GM18858 (cell line): Measurements from ENCODE around the gene USH2A.
"Not testable (repeated sequence)": the region's sequence is repeated elsewhere in the genome, so short reads cannot be mapped to it uniquely, and the experiment has no call there.

Experiments used
- ATAC-seq: cut with Tn5 transposase; IDR thresholded peaks from one replicate; pipeline ENCODE4 v1.9.1; 2021; ENCODE audit not compliant: unreplicated experiment

USH2A gene

DNA sequence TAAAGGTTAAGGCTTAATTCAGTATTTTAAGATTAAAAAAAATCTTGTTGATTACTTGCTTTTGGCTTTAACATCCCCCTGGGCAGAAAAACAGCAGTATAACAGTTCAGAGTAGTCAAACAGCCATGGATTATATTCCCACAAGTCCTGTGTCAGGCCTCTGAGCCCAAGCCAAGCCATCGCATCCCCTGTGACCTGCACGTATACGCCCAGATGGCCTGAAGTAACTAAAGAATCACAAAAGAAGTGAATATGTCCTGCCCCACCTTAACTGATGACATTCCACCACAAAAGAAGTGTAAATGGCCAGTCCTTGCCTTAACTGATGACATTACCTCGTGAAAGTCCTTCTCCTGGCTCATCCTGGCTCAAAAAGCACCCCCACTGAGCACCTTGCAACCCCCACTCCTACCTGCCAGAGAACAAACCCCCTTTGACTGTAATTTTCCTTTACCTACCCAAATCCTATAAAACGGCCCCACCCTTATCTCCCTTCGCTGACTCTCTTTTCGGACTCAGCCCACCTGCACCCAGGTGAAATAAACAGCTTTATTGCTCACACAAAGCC lies 277.7 kb downstream of the USH2A start:
- ATAC-seq, result not testable (repeated sequence)

DNA sequence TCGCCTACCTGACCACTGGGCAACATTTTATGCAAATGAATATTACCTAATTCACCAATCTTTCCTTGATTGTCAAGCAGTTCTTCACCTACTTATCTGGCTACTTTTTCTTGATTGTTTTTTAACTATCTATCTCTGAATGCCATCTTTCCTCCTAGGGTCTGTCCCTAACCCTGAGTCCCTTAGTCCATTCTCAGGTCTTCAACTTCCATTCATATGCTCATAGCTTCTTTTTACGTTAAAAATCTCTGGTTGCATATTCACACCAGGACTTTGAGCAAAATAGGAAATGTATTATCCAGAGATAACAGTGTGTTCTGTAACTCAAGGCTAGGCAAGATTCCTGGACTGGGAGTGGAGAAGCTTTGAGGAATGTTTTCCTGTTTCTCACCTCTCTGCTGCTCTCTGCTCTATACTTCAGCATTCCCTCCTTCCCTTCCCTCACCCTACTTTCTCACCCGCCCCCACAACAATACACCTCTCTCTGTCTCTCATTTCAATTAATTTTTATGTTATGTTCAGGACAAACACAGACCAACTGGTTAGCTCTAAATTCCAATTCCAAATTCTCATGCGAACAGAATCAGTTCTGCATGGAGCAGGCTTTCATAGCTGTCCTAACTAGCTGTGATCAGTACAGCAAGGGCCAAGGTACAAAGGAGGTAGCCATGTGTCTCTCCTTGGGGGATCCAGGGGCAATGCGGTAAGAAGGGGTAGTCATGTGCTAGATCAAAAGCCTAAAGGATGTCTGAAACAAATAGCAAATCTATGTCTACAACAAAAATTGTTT lies 278.4 kb downstream of the USH2A start:
- ATAC-seq, result no peak

DNA sequence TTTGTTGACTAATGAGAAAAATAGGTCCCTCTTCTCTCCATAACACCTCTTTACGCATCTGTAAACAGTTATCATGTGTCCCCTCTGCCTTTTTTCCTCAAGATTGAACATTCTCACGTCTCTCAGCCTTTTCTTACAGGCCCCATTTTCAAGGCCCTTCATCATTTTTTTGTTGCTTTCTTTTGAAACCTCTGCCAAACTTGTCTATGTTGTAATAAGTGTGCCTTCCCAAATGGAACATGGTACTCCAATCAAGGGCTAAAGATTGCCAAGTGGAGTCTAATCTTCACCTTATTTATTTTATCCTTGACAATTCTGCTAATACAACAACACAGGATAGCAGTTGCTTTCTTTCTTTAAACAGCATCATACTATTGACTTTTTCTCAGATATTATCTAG lies 280.3 kb downstream of the USH2A start:
- ATAC-seq, result no peak

DNA sequence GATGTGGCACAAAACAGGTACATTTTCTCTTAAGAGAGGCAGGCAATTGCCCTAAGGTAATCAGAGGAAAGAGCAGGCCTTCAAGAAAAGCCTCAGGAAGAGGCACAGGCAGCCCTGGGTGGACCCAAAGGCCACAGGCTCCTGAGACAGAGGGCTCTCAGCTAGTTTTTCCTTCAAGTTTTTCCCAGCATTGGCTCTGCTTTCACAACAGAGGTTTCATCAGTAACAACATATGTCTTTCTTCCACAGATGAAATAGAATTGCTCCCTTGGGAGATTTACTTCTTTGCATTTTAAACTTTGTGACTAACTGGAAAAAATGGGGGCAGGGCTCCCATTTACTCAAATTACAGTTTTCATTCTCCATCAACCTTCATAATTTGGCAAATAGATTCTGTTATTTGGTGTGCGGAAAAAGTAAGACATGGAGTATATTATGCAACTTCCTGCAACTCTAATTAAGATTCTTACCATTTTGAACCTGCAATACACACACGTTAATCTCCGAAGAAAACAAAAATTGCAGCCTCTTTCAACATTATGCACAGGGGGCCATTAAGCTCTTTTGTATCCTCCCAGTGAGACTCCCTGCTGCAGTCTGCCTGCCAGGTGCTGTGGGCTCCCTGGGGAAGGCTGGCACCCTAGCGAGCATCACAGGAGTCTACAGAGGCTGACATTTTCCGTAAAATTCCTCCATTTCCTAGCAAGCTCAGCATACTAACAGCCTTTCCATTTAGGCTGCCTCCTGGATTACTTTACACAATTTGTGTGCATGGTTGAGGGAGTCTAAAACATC lies 282.3 kb downstream of the USH2A start:
- no peak for ATAC-seq

DNA sequence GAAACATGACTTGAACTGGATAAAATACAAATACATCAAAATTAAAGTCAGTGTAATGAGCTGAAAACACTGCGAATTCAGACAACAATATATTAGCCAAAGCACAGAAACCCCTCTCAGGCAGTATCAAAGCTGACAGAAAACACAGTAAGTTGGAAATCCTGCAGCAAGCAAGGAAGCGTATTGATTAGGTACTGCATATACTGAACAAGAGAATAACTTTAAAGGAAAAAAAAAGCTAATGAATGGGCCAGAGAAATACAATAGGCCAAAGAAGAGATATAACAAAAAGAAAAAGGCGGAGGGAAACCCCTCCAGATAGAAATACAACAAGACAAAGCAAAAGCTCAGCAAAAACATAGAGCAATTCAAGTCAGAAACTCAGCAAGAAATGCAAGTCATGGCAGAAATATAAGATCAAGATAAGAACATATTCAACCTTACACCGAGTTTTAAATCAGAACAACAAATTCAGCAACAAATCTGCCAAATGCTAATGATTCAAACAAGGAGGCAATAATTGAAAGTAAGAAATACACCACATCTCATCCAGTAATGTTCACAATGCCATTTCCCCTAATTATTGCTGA lies 299.0 kb downstream of the USH2A start:
- ATAC-seq, result no peak

DNA sequence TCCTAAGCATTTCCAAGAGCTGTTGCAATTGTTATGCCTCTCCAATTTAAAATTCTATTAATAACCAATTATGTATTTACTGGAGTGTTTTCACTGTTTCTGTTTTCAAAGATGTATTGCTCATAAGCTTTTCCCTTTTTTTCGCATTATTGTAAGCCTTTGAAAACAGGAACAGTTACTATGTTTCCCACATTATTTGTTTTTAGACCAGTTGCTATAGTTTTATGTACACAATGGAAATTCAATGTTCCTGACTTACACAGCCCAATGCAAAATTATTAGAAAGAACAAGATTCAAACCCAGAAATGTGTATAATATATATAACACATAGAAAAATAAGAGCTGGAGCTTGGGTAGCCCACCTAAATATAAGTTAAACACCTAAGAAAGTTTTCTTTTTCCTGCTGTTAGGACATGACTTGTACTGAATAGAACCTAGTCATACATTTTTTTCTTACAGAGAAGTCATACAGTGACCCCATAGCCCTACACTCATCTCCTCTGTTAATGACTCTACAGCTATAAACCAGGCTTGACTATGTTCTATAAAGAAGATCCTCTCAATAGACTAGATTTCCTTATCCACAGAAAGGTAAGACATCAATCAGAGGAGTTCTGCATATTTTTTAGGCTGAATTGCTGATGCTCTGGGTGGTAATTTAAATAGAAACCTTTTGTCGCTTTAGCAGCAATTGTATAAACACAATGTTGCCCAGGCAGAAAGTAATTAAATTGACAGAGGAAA lies 299.6 kb downstream of the USH2A start:
- ATAC-seq, result no peak

DNA sequence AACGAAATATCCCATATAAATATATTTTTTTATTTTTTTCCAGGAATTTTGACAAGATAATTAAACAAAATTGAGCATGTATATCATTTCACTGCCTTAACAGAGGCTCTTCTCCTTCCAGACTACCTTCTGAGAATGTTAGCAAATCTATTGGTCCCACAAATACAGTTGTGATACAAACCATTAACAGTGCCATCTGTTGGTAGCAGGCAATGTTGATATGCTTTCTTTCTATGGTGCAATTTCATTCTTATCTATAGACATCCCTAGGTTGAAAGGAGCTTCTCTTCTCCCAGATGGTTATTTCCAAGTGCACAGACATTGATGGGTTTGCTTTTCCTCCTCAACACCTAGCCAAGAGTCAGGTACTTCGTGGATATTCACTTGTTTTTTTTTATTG lies 303.6 kb downstream of the USH2A start:
- peak; percentile 69 for ATAC-seq

DNA sequence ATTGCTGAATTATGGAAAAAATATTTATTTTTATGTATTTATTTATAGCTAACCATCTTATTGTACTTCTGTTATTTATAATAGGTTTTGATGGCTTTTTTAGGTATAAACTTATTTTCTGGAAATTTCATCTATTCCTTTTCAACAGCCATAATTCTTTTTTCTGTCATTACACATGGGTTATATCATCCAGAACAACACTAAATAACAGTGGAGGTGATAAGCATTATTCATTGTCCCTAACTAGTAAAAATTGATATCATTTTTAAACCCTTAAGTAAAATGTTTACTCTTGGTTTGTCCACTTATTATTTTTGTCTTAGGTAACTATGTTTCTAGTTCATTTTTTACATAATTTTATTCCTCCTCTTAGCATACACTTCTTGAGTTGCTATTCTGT lies 309.1 kb downstream of the USH2A start:
- ATAC-seq, result no peak

DNA sequence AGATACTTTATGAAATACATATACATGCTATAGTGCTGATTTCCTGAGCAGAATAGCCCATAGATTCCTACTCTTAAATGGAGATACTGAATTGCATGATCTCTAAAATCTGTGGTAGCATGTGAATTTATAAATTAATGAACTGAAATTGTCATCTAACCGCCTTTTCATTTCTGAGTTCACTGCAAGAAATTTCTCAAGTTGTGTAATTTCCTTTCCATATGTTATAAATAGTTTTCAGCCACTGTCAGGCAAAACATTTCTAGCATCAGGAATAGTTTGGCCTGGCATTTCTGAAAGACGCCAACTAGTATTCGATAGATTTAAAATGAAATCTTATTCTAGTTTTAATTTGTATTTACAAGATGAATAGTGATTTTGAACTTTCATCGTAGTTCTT lies 310.1 kb downstream of the USH2A start:
- no peak for ATAC-seq

DNA sequence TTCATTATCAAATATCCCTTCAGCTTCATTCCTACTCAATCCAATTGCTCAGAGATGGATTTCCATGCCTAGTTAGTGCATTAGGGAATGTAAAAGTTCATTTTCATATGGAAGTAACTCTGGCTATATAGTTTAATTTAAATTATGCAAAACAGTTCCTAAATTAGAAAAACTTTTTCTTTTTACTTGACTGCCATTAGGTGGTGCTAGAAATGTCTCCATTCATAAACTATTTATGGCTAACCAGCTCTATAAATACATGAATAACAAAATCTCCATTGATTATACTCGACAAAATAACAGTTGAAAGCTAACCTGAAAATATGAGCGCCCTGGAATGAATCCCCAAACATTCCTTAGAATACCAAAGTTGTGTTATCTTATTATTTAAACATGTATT lies 311.4 kb downstream of the USH2A start:
- no peak for ATAC-seq

DNA sequence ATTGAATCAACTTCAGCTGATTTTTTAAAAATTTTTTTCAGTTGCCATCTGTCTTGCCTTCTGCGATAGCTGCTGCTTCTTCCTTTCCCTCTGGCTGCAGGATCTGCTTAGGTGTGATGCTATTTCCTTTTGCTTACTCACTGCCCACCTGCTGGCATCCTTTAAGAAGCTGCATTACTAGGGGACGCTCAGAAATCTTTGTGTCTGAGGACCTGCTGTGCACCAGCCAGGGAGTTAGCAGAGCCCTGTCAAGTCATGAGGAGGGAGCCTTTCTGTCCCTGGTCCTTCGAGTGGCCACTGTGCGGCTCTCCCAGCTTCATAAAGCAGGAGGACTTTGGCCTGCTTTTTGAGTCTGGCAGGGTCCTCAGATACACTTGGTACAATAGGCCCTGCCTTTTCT lies 327.8 kb downstream of the USH2A start:
- ATAC-seq, result no peak

DNA sequence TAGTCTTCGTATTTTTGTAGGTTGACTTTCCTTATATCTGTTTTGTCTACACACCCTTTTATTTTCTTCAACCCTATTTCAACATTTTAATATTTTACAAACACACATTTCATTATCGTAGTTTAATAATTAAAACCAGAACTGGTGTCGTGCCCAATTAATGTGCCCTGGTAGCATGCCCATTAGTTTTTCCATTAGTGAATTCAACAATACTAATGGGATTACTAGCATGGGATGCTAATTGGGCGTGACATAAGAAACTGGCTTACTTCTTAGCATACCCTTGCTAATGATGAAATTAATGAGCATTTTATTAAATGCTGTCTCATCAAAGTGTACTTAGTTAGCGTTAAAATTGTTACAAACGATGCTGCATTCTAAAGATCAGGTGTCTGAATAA lies 332.7 kb downstream of the USH2A start:
- no peak for ATAC-seq

DNA sequence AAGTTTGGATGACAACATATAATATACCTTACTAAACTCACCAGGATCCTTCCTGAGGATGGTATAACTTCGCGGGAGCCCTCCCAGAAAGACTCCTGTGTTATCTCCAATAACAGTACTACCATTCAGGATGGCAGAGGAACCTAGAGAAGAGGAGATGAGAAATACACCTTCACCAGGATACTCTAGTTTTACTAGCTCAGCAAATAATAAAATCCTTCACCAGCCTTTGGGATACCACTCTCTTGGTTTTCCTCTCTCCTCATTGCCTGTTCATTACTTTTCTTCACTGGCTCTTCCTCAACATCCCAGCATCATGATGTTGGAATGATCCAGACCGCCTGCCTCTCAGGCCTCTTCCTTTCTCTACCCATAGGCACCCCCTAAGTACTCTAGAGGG lies 336.6 kb downstream of the USH2A start:
- ATAC-seq, result no peak

DNA sequence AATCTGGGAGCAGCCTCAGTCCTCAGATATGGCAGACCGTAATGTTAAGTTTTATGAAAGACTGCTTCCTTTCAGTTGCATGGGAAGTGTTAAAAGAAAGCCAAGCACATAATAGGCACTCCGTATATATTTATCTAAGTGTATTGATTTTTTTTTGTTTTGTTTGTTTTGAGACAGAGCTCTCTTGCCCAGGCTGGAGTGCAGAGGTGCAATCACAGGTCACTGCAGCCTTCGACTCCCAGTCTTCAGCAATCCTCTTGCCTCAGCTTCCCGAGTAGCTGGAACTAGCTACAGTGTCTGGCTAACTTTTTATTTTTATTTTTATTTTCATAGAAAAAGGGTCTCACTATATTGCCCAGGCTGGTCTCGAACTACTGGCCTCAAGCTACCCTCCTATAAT lies 341.8 kb downstream of the USH2A start:
- no peak for ATAC-seq

DNA sequence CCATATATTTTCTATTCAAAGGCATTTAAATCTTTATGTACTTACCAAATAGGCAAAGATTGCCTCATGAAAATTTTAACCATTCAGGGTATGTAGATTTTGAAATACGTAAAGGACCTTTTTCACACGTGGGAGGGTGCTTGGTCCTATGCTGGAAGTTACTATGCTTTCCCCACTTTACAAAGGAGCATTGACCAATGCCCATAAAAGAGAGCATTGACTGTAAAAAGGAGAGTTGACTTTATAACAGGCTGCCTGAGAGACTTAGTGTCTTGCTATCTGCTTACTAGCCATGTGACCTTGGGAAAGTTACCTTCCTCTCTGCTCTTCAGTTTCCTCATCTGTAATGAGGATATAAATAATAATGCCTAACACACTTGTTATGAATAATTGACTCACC lies 346.5 kb downstream of the USH2A start:
- ATAC-seq, result no peak

DNA sequence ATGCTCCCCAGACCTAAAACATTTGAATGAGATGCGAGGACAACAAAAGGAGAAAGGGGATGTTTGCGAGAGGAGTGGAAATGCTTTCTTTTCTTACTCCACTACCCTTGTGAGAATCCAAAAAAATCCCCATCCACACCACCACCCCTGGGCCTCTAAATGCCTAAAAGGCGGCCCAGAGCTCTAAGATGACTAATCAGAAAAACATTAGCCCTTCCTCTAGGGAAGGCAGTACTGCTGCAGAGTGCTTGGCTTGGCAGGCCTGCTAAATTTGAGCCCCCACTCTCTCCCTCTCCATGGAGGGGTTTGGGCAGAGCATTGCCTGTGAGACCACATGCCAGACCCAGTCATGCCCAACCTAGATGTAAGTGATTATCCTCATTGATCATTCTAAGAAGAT lies 347.9 kb downstream of the USH2A start:
- no peak for ATAC-seq

DNA sequence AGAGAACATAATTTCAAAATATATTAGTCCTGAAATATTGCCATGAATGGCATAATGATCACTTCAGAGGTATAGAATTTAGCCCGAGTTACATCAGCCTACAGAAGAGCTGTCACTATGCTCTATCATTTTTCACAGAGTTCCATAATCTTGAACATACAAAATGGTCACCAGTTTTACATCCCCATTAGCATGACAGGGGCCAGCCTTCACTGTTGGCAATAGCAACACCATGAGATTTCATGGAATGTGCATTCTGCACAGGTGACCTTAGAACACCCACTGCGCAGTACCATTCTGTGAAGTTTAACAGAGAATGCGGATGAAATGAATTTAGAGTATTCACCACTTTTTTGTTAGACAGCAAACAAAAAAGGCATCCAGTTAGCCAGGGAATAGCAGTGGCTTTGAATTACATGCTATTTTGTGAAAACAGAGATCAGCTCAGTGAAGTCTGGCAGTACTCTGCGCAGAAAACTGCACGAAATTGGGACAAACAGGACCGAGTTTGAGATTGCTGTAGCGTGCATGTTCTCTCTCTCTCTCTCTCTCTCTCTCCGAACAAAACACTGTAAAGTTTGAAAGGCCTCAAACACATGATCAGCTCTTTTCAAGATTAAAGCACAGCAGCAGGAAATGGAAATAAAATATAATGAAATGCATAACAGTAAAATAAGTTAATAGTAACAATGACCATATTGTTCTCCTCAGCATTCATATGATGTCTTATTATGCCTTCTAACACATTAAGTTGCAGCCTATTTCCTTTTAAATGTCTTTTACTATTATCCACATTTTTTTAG lies 349.3 kb downstream of the USH2A start:
- no peak for ATAC-seq

DNA sequence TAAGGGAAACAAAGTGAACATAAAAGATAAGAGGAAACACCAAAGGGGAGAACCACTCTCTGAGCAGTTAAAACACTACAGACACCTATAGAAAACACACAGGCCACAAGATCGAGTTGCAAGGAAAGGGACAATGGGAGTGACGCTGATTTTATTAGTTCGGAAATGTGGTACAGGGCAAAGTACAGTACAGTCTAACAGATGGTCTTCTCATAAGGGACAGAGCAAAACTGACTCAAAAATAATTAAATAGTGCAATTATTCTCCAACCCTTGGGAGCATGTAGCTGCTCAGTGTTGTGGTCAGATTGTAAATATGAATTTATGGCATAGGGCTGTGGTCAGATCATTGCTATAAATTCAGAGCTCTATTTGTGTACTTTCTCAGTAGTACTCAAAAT lies 352.0 kb downstream of the USH2A start:
- no peak for ATAC-seq

DNA sequence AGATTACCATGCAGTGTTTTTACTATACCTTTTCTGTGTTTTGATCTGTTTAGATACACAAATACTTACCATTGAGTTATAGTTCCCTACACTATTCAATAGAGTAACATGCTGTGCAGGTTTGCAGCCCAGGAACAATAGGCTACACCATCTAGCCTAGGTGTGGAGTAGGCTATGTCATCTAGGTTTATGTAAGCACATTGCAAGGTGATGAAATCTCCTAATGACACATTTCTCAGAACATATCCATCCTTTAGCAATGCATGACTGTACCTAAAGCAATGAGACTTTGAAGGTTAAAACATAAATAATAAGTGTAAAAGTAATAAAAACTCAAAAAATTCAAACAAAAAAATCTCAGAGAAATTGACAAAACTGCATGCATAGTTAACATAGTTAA lies 358.6 kb downstream of the USH2A start:
- ATAC-seq, result no peak

DNA sequence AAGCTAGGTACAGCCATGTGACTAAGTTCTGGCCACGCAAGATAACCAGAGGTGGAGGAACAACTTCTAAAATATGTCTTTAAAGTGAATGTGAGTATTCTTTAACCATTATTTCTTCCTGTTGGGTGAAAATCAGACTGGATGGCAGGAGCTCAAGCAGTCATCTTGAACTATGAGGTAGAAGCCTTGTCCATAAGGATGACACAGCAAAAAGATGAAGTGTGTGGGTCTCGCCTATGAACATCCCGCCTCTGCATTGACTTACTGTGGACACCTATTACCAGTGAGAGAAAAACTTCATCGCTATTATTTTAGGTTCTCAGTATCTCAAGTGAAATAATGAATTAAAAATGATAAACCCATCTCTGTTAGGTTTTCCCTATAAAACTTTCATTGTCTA lies 365.3 kb downstream of the USH2A start:
- no peak for ATAC-seq
